H1 (cell line): Measurements from ENCODE around the gene STARD8. TPM values are rescaled to one million over a fixed set of nuclear protein-coding genes. Genes with fewer than 3 reads are reported as not detected.

Source experiments
- CTCF ChIA-PET: fragments of 300-600 bp; sonication (Branson Sonifier 250); formaldehyde crosslinking; loops from one replicate; lab custom pipeline; 2021; ENCODE audit not compliant: partially characterized antibody; lab: Charles Lee
- POLR2A ChIA-PET: fragments of 300-600 bp; sonication (Branson Sonifier 250); formaldehyde crosslinking; loops from one replicate; lab custom pipeline; 2021; ENCODE audit warnings: inconsistent platforms; ENCODE audit not compliant: partially characterized antibody; lab: Charles Lee
- DNase-seq, 2 experiments: peaks; one replicate each; pipeline versions ENCODE4 v3.0.0 to v3.0.0-alpha.2; 2010 to 2022; ENCODE audit warnings: low spot score in 2 of 2, low read depth in 1 of 2, mixed read lengths in 1 of 2
- FAIRE-seq: peaks from 2 replicates; lab custom pipeline; 2011; peaks lifted over from hg19 to GRCh38; lab: Jason Lieb, UNC
- H2AFZ ChIP-seq: 2 replicates; pipeline ENCODE4 v1.8.1; 2012; ENCODE audit warnings: low read length, inconsistent platforms
- H2AK5ac ChIP-seq: 2 replicates; pipeline ENCODE4 v1.6.1; 2013; ENCODE audit warnings: low read depth, low read length
- H2BK120ac ChIP-seq: replicated peaks from 2 replicates; pipeline ENCODE3; 2013; ENCODE audit warnings: low read depth, low read length, inconsistent platforms
- H2BK12ac ChIP-seq: 2 replicates; pipeline ENCODE4 v1.6.1; 2013; ENCODE audit warnings: low read depth, low read length
- H2BK15ac ChIP-seq: 2 replicates; pipeline ENCODE4 v1.6.1; 2013; ENCODE audit warnings: low read length
- H2BK20ac ChIP-seq: 2 replicates; pipeline ENCODE4 v1.6.1; 2013; ENCODE audit warnings: low read length
- H2BK5ac ChIP-seq: 2 replicates; pipeline ENCODE4 v1.6.1; 2013; ENCODE audit warnings: low read depth, low read length
- H3K14ac ChIP-seq: 2 replicates; pipeline ENCODE4 v1.6.1; 2013; ENCODE audit warnings: inconsistent platforms; ENCODE audit not compliant: insufficient read length
- H3K18ac ChIP-seq: 2 replicates; pipeline ENCODE4 v1.6.1; 2013; ENCODE audit warnings: low read length; ENCODE audit errors: extremely low read depth
- H3K23ac ChIP-seq: 2 replicates; pipeline ENCODE4 v1.6.1; 2013; ENCODE audit warnings: inconsistent platforms; ENCODE audit not compliant: insufficient read length
- H3K23me2 ChIP-seq: 2 replicates; pipeline ENCODE4 v1.6.1; 2013; ENCODE audit warnings: low read depth, low read length
- H3K27ac ChIP-seq: 2 replicates; pipeline ENCODE4 v1.6.1; 2011; ENCODE audit warnings: low read depth, low read length, inconsistent platforms
- H3K27me3 ChIP-seq, 4 experiments: replicated peaks in 1 of 4; 1 replicate in 1 of 4; 2 replicates in 3 of 4; pipeline versions ENCODE4 v1.6.1 to v1.8.1; 2011 to 2013; ENCODE audit warnings: low read length in 3 of 4, mild to moderate bottlenecking in 3 of 4, inconsistent platforms in 2 of 4, mixed read lengths in 2 of 4, moderate library complexity in 1 of 4; ENCODE audit not compliant: control insufficient read depth in 3 of 4, insufficient read depth in 3 of 4; ENCODE audit errors: extremely low read depth in 1 of 4
- H3K36me3 ChIP-seq, 4 experiments: 2 replicates each; pipeline versions ENCODE4 v1.6.1 to v1.8.1; 2011 to 2013; ENCODE audit warnings: mild to moderate bottlenecking in 4 of 4, low read length in 3 of 4, moderate library complexity in 2 of 4, control low read depth in 1 of 4, inconsistent platforms in 1 of 4; ENCODE audit not compliant: insufficient read depth in 4 of 4, control insufficient read depth in 2 of 4
- H3K4ac ChIP-seq: replicated peaks from 2 replicates; pipeline ENCODE3; 2013; ENCODE audit warnings: low read length, low read depth, mixed read lengths, inconsistent platforms; ENCODE audit not compliant: insufficient read length
- H3K4me1 ChIP-seq, 4 experiments: replicated peaks in 1 of 4; 1 replicate in 1 of 4; 2 replicates in 3 of 4; pipeline versions ENCODE4 v1.6.1 to v1.8.1; 2011 to 2013; ENCODE audit warnings: low read length in 3 of 4, inconsistent platforms in 2 of 4, mixed read lengths in 1 of 4; ENCODE audit not compliant: insufficient read depth in 4 of 4, control insufficient read depth in 3 of 4
- H3K4me2 ChIP-seq, 2 experiments: 2 replicates each; pipeline versions ENCODE4 v1.6.1 to v1.8.1; 2011 to 2013; ENCODE audit warnings: low read depth in 2 of 2, low read length in 2 of 2, control low read depth in 1 of 2, inconsistent platforms in 1 of 2, mild to moderate bottlenecking in 1 of 2; ENCODE audit not compliant: insufficient read depth in 1 of 2
- H3K4me3 ChIP-seq, 4 experiments: fragments of 200-600, 300-600 bp in 1 of 4; sonication (generic), shearing (Covaris generic), sonication (Bioruptor Twin) in 1 of 4; 2 replicates each; pipeline versions ENCODE4 v1.5.1 to v1.8.1; 2011 to 2016; ENCODE audit warnings: low read length in 4 of 4, low read depth in 3 of 4, control low read depth in 2 of 4, inconsistent platforms in 2 of 4, mild to moderate bottlenecking in 2 of 4, mixed read lengths in 1 of 4, moderate library complexity in 1 of 4; ENCODE audit not compliant: insufficient read depth in 2 of 4; ENCODE audit errors: extremely low read depth in 1 of 4
- H3K56ac ChIP-seq: replicated peaks from 2 replicates; pipeline ENCODE3; 2013; ENCODE audit warnings: low read depth, mild to moderate bottlenecking, mixed read lengths, low read length, inconsistent platforms; ENCODE audit not compliant: insufficient read length
- H3K79me1 ChIP-seq: 2 replicates; pipeline ENCODE4 v1.6.1; 2013; ENCODE audit warnings: low read depth, low read length, control low read depth
- H3K79me2 ChIP-seq, 2 experiments: 2 replicates each; pipeline versions ENCODE4 v1.6.1 to v1.8.1; 2012 to 2013; ENCODE audit warnings: low read length in 2 of 2, mild to moderate bottlenecking in 2 of 2, inconsistent platforms in 1 of 2; ENCODE audit not compliant: insufficient read depth in 2 of 2, control insufficient read depth in 1 of 2
- H3K9ac ChIP-seq, 4 experiments: replicated peaks in 1 of 4; 1 replicate in 1 of 4; 2 replicates in 3 of 4; pipeline versions ENCODE4 v1.6.1 to v1.8.1; 2011 to 2013; ENCODE audit warnings: low read depth in 3 of 4, low read length in 3 of 4, control low read depth in 2 of 4, mild to moderate bottlenecking in 2 of 4, moderate library complexity in 2 of 4, inconsistent platforms in 1 of 4; ENCODE audit errors: extremely low read depth in 1 of 4
- H3K9me3 ChIP-seq, 2 experiments: 2 replicates each; pipeline versions ENCODE4 v1.6.1 to v1.8.1; 2012 to 2013; ENCODE audit warnings: mild to moderate bottlenecking in 2 of 2, moderate library complexity in 2 of 2, control low read depth in 1 of 2, inconsistent platforms in 1 of 2, low read depth in 1 of 2, low read length in 1 of 2, mixed read lengths in 1 of 2; ENCODE audit not compliant: insufficient read depth in 2 of 2
- H4K20me1 ChIP-seq, 2 experiments: replicated peaks in 1 of 2; 2 replicates each; pipeline versions ENCODE3 to v1.8.1; 2011 to 2013; ENCODE audit warnings: inconsistent platforms in 2 of 2, low read length in 2 of 2, mild to moderate bottlenecking in 1 of 2; ENCODE audit not compliant: insufficient read depth in 2 of 2, control insufficient read depth in 1 of 2
- H4K5ac ChIP-seq: 2 replicates; pipeline ENCODE4 v1.6.1; 2013; ENCODE audit warnings: low read length, low read depth, mixed read lengths, inconsistent platforms; ENCODE audit not compliant: insufficient read length
- H4K8ac ChIP-seq: 2 replicates; pipeline ENCODE4 v1.8.0; 2013; ENCODE audit warnings: mild to moderate bottlenecking, moderate library complexity, low read length, inconsistent platforms; ENCODE audit not compliant: insufficient read depth; ENCODE audit errors: extremely low read depth
- H4K91ac ChIP-seq: replicated peaks from 2 replicates; pipeline ENCODE3; 2013; ENCODE audit warnings: low read length, mixed read lengths, inconsistent platforms; ENCODE audit not compliant: insufficient read length
- CBX5 ChIP-seq: fragments of 300-800, 300-1000 bp; sonication (generic); IDR thresholded peaks from 2 replicates; pipeline ENCODE4 v1.7.1; 2016; ENCODE audit warnings: antibody characterized with exemption, low read length, low read depth
- CTBP2 ChIP-seq: IDR thresholded peaks from 2 replicates; pipeline ENCODE4 v1.7.0; 2011; ENCODE audit warnings: borderline replicate concordance, mild to moderate bottlenecking, moderate library complexity, mixed read lengths, low read length; ENCODE audit not compliant: insufficient read depth, insufficient read length
- EP300 ChIP-seq, 2 experiments: IDR thresholded peaks; 1 replicate in 1 of 2; 2 replicates in 1 of 2; pipeline ENCODE4 v1.6.1; 2011 to 2012; ENCODE audit warnings: low read depth in 2 of 2, low read length in 2 of 2, mild to moderate bottlenecking in 2 of 2, borderline replicate concordance in 1 of 2, inconsistent platforms in 1 of 2, moderate library complexity in 1 of 2
- EZH2 ChIP-seq: fragments of 200-600 bp; sonication (generic); IDR thresholded peaks from 2 replicates; pipeline ENCODE4 v1.7.1; 2012; ENCODE audit warnings: low read depth, mild to moderate bottlenecking, moderate library complexity, low read length, inconsistent platforms; ENCODE audit not compliant: severe bottlenecking
- JUND ChIP-seq: IDR thresholded peaks from 2 replicates; pipeline ENCODE4 v1.6.1; 2011; ENCODE audit warnings: mild to moderate bottlenecking, improper control_type of control experiment, low read length
- NRF1 ChIP-seq: IDR thresholded peaks from 2 replicates; pipeline ENCODE4 v1.6.1; 2011; ENCODE audit warnings: mild to moderate bottlenecking, low read depth, low read length, improper control_type of control experiment
- RBBP5 ChIP-seq: IDR thresholded peaks from 2 replicates; pipeline ENCODE4 v1.7.1; 2012; ENCODE audit warnings: low read depth, mild to moderate bottlenecking, inconsistent platforms, low read length, moderate library complexity, borderline replicate concordance
- RFX5 ChIP-seq: IDR thresholded peaks from 2 replicates; pipeline ENCODE4 v1.6.1; 2011; ENCODE audit warnings: low read depth, low read length, improper control_type of control experiment, borderline replicate concordance
- SIX5 ChIP-seq: IDR thresholded peaks from 2 replicates; pipeline ENCODE4 v1.6.1; 2011; ENCODE audit warnings: mild to moderate bottlenecking, low read depth, low read length
- SP1 ChIP-seq: IDR thresholded peaks from 2 replicates; pipeline ENCODE4 v1.6.1; 2011; ENCODE audit warnings: low read depth, low read length
- TAF7 ChIP-seq: optimal IDR thresholded peaks from 2 replicates; pipeline ENCODE3; 2011; ENCODE audit warnings: low read depth, mild to moderate bottlenecking, inconsistent platforms, low read length, moderate library complexity, borderline replicate concordance
- TEAD4 ChIP-seq: IDR thresholded peaks from 2 replicates; pipeline ENCODE4 v1.6.1; 2012; ENCODE audit warnings: low read depth, low read length, inconsistent platforms, mixed read lengths
- WGBS, 2 experiments: shearing (Covaris generic) in 1 of 2; methylation state at CpG; one replicate each; pipeline versions ENCODE4 v1.1.6 to v1.1.7; 2013 to 2015; ENCODE audit warnings: low lambda C conversion rate in 2 of 2, mixed read lengths in 2 of 2, inconsistent platforms in 1 of 2, low coverage in 1 of 2, missing lambda C conversion rate in 1 of 2; ENCODE audit not compliant: insufficient replicate concordance in 2 of 2, insufficient coverage in 1 of 2, insufficient read length in 1 of 2; ENCODE audit errors: extremely low coverage in 1 of 2, missing lambda C conversion rate in 1 of 2; 5-methylcytosine and 5-hydroxymethylcytosine counted together
- polyA plus RNA-seq, 7 experiments: library from polyadenylated mRNA; depleted of rRNA in 3 of 7; stranded (reverse) in 5 of 7; unstranded in 2 of 7; fragments of >200 nt in 5 of 7; fragments of 200-250 nt in 2 of 7; gene quantifications; 1 replicate in 5 of 7; 2 replicates in 1 of 7; 4 replicates in 1 of 7; pipeline versions ENCODE4 v1.2.1 to v1.2.3, GENCODE V29; 2011 to 2013; ENCODE audit warnings: missing spikeins in 2 of 7, mixed read lengths in 2 of 7
- total RNA-seq: library from RNA; stranded (reverse); fragmentation: NEBNext Ultra II Directional; extraction: Animal tissue kit (Norgen Biotek cat#: 25700); gene quantifications from 2 replicates; pipeline ENCODE4 v1.2.1, GENCODE V29; 2021

STARD8 gene
- total and polyA plus RNA-seq, 2 of the 8 experiments (the other 6 are each of a cell fraction or from before 2014, with no cell fraction given), result 1.8 to 3.8 TPM

- Histone ChIP-seq H4K5ac (no peak overlapping the region), H3K56ac (no peak overlapping the region), H3K79me1 (no peaks in the 10 kb centered on the region), H2BK5ac (no peak overlapping the region), H2BK120ac (no peak overlapping the region), H4K8ac (no peak overlapping the region), H3K36me3 (no peaks in the 10 kb centered on the region), H3K79me2 (no peaks in the 10 kb centered on the region), H3K4me2 (no peak overlapping the region), H3K23me2 (no peaks in the 10 kb centered on the region), H3K18ac (no peak overlapping the region), H3K9ac (no peak overlapping the region), H2BK12ac (no peak overlapping the region), H3K23ac (no peak overlapping the region), H2BK15ac (no peak overlapping the region), H3K14ac (no peak overlapping the region), H3K9me3 (no peaks in the 10 kb centered on the region), H4K91ac (no peak overlapping the region), H4K20me1 (no peaks in the 10 kb centered on the region), H3K4ac (no peak overlapping the region), H3K4me3 (no peak overlapping the region), H3K27me3 (no peaks in the 10 kb centered on the region), H2BK20ac (no peak overlapping the region), H2AK5ac (no peak overlapping the region), H3K27ac (no peak overlapping the region), H3K4me1 (no peaks in the 10 kb centered on the region), H2AFZ (no peak overlapping the region)
- ChIA-PET CTCF (interaction anchor here (1.3 to 3.3 kb wide), 3 partner anchors 9 to 83 kb away, joined by 3 to 14 read pairs (median 3); no protein-coding TSS in a partner anchor), POLR2A (no interaction called here)
- WGBS, 2 experiments, result 78% methylated on average over 7 of the region's 10 CpGs; no CpG with 5 or more reads in 1 of the 2 experiments
- FAIRE-seq (no peak), DNase-seq (no peak)
- TF ChIP-seq TEAD4 (no peak), EP300 (IDR thresholded peaks at IDR 0.05; ENCODE audit: borderline replicate concordance in 1 of 2, low read depth in 2 of 2, low read length in 2 of 2) (no peak), SP1 (no peak), CBX5 (no peak), RFX5 (no peak), JUND (no peak), EZH2 (no peak), SIX5 (no peak), RBBP5 (no peak), TAF7 (no peak), CTBP2 (no peak), NRF1 (no peak)
Measured at GRCh38 chrX:68724531-68725020, 77.1 kb downstream of the STARD8 start.
